AG08396 (cell line): ENCODE data around the gene OR6C74.

Experiments
- DNase-seq: peaks from one replicate; pipeline ENCODE4 v3.0.0; 2012; ENCODE audit warnings: low spot score, mixed read lengths

Gene OR6C74

DNA sequence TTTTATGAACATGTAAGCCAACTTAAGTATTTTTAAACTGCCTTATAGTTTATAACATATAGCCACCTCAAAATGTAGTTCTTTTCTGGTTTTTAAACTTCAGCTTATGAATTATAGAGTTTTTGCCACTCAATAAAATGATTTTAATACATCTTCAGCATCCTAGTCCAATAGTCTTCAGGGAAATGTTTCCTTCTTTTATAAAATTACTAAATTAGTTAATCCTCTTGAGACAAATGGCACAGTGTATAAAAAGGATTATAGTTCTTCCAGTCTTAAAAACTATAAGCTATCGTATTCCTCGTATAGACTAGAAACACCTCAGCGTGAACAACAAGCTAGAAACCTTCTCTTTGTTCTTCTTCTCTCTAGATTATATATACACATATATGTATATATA lies at the start of gene OR6C74:
OR6C74 (plus strand) TSS at position 301 of the 400 bp plus-strand sequence. CDS start 2,679 bp downstream, outside the sequence.
- DNase-seq, result no peak

DNA sequence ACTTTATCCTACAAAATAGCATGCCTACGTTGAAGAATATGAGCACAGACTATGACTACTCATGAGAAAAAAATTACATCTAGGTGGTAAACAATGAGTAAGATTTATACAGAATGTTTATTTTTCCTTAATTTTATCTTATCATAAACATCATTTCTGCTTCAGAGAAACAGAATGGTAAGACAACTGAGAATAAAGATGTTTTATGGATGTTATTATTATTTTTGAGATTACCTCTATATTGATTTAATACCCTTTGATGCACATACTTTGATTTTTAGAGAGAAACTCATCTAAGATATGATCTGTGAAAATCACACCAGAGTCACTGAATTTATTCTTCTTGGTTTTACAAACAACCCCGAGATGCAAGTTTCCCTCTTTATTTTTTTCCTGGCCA lies 23.7 kb upstream of the OR6C74 start, which contains the start of gene OR10A7:
OR10A7 (plus strand) TSS at position 301 of the 400 bp plus-strand sequence; CDS start at position 301, 0 bp downstream.
- no peak for DNase-seq

DNA sequence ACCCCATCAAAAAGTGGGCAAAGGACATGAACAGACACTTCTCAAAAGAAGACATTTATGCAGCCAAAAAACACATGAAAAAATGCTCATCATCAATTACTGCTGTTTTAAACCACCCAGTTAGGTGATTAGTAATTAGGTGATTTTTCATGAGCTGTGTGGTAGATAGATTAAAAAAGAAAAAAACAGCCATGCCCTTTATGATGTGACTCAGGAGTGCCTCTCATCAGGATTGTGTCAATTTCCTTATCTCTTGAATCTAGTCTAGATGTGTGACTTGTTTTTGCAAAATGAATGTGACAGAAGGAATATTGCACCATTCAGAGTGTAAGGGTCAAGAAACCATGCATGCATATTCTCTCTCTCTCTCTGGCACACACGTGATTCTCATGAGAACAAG lies 17.9 kb upstream of the OR6C74 start:
- no peak for DNase-seq

DNA sequence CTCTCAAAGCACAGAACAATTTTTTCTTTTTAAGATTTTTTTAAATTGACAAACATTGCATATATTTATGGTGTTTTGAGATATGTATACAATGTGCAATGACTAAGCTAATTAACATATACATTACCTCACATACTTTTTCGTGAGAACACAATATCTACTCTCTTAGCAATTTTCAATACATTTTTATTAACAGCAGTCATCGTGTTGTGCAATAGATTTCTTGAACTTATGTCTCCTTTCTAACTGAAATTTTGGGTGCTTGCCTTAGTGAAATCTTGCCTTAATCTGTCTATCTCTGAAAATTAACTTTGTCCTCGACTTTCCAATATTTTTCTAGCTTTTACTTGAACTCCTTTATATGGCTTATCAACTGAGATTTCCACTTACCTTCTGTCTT lies 16.8 kb upstream of the OR6C74 start:
- no peak for DNase-seq

DNA sequence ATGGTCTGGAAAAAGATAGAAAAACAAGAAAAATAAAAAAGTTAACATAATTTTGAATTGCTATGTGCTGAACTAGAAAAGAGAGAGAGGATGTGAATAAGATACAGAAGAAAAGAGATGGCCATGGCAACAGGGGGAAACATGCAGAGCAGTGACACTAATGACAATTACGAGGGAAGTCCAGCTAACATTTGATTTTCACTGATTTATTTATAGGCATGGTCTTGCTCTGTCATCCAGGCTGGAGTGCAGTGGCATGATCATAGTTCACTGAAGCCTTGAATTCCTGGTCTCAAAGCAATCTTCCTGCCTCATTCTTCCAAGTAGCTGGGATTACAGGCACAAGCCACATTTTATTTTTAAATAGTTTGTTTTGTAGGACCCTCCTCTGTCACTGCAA lies 1.8 kb downstream of the OR6C74 start:
- no peak for DNase-seq

DNA sequence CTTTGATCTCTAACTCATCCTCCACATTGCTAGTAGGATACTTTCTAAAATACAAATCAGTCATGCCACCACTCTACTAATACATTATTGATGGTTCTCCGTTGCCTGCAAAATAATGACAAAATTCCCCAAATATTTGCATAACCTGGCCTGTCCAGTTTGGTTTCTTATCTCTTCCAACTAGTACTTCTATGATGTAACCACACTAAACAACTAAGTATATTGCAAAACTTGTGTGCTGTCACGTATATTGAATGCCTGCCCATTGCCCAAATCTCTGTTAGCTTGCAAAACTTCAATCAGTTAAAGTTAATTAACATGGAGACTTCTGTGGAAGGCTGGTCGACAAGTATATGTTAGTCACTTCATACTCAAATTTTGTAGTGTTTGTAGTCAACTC lies 6.5 kb downstream of the OR6C74 start:
- DNase-seq, result no peak

DNA sequence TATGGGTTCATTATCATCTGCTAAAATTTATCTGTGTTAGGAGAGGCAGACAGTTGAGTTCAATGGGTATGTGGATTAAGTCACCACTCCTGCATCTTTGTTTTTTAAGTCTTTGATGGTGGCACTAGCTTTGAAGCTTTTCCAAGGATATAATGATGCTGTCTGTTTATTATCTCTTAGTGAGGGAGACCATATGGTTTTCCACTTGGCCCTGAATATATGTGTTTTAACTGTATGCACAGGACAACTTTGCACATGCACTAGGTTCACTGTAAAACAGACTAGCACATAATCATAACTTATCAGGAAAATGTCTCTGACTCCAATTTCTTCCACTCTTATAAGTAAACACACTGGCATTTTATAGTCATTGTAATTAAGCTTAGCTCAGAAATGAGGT lies 8.9 kb downstream of the OR6C74 start:
- DNase-seq, result no peak

DNA sequence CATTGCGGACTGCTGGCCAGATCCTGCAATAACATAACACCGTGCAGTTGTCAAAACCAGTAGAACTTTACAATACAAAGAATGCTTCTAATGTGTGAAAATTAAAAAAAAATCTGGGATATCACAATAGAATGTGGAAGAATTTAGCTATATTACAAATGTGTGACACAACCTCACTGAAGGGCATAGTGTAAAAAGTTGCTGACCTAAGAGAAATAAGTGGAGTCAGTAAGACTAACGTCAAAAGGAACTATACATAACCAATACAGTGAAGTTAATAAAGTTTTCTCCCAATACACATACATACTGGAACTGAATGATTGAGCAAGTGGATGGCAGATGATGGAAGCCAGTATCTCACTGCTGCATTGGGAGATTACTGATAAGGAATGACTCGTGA lies 12.4 kb downstream of the OR6C74 start:
- DNase-seq, result no peak

DNA sequence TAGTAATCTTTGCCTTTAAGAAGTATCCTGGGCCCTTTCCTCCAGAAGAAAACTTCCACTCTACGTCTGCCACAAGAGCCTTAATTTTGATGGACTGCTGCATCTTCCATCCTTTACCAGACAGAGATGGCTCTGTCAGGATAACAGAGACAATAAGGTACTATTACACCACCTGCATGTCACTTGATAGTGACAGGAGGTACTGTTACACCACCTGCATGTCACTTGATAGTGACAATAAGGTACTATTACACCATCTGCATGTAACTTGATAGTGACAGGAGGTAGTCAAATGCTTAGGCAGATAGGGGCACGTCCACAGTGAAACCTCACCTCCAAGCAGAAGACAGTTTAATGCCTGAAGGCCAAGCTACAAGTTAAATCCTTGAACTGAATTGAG lies 13.9 kb downstream of the OR6C74 start:
- DNase-seq, result no peak

DNA sequence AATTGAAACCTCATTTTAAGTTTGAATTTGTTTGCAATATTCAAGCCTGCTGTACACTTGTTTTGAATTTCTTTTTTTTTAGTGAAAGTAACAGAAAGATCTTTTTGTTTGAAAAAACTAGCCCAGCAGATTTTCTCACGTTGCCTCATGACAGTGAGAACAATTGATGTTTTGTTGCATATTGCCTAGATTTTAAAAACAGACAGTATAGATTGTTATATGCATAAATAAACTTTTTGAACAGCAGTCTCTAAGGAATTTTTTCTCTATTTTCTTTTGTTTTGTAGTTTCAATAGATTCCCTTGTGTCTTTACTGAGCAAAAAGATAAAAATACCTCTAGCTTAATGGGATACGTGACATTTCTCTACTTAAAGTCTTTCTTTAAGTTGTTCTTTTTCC lies 36.6 kb downstream of the OR6C74 start:
- no peak for DNase-seq

DNA sequence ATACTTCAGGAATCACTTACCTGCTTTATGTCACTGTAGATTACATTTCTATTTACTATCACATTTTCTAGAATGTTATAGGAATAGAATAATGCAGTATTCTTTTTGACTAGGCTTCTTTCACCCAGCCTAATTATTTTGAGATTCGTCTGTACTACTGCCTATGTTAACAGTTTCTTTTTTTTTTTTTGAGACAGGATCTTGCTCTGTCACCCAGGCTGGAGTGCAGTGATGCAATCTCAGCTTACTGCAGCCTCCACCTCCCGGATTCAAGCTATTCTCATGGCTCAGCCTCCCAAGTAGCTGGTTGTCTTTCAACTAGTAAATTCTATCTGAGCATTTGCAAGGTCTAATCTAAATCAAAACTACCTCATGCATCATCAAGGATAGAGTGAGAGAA lies 45.6 kb downstream of the OR6C74 start:
- no peak for DNase-seq
